Brain microvascular endothelial cell (primary cell): Measurements from ENCODE around the gene TMEM63C.
A peak's percentile ranks its signal among the peaks of the same experiment; 100 is the strongest.

Source experiments
- DNase-seq: peaks from one replicate; pipeline ENCODE4 v3.0.0-alpha.2; 2020
- H3K27ac ChIP-seq: fragments of 250-450 bp; sonication (Bioruptor Pico); 2 replicates; pipeline ENCODE4 v1.5.1; 2020; ENCODE audit warnings: mild to moderate bottlenecking, moderate library complexity
- H3K27me3 ChIP-seq: fragments of 250-450 bp; sonication (Bioruptor Pico); replicated peaks from 2 replicates; pipeline ENCODE4 v1.5.1; 2020; ENCODE audit warnings: mild to moderate bottlenecking
- H3K36me3 ChIP-seq: fragments of 250-450 bp; sonication (Bioruptor Pico); replicated peaks from 2 replicates; pipeline ENCODE4 v1.5.1; 2020; ENCODE audit warnings: mild to moderate bottlenecking
- H3K4me3 ChIP-seq: 2 replicates; pipeline ENCODE4 v1.5.1; 2011; ENCODE audit warnings: low read depth, mild to moderate bottlenecking, control low read depth, low read length, moderate library complexity
- in situ Hi-C: cut with HindIII; loops from 2 replicates; pipeline ENCODE4 v1.10.0; 2017; ENCODE audit warnings: low sequenced_read_pairs, low pct_ligation_motif_present
- TF ChIP-seq, protein P1 (sequence below): IDR thresholded peaks from 2 replicates; pipeline ENCODE4 v1.5.1; 2011; ENCODE audit warnings: low read depth, mild to moderate bottlenecking, moderate library complexity, low read length, control low read depth, inconsistent platforms; ENCODE audit errors: missing control alignments

TMEM63C gene

DNA sequence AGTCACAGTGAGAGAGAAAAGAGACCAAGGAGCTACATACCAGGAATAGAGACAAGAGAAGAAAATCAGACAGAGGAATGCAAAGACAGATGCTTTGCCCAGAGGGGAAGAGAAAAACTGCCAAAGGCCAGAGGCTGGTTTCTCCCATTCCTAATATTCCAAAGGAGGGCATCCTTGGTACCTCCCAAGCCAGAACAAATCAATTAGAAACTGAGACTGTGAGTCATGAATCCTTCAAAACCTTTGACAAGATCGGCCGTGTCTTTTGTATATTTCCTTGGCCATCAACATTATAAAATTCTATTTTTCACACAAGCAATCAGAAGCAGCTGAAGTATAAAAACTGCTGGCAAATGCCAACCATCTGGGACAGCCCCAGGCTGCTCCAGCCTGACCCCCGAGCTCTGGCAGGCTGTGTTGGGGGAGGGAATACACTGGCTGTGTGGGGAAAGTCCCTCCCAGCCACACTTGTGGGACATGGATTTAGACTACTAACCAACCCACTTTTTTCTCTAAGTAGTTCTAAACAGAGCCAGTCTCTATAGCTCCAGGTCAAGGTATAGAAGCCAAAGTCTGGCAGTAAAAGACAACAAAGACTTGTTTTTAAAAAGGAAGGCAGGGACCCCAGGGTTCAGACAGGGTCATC, 125.4 kb downstream of the TMEM63C start:
- DNase-seq = no peak
- in situ Hi-C loops = no loop called here
- Histone ChIP-seq H3K27me3 (no peaks in the 10 kb centered on the region), H3K36me3 (no peaks in the 10 kb centered on the region), H3K27ac (peak overlapping the region; percentile 18), H3K4me3 (no peak overlapping the region)
- TF ChIP-seq, protein P1, sequence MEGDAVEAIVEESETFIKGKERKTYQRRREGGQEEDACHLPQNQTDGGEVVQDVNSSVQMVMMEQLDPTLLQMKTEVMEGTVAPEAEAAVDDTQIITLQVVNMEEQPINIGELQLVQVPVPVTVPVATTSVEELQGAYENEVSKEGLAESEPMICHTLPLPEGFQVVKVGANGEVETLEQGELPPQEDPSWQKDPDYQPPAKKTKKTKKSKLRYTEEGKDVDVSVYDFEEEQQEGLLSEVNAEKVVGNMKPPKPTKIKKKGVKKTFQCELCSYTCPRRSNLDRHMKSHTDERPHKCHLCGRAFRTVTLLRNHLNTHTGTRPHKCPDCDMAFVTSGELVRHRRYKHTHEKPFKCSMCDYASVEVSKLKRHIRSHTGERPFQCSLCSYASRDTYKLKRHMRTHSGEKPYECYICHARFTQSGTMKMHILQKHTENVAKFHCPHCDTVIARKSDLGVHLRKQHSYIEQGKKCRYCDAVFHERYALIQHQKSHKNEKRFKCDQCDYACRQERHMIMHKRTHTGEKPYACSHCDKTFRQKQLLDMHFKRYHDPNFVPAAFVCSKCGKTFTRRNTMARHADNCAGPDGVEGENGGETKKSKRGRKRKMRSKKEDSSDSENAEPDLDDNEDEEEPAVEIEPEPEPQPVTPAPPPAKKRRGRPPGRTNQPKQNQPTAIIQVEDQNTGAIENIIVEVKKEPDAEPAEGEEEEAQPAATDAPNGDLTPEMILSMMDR = no peak
